Middle frontal gyrus (tissue), 1 donor: ENCODE data around the gene PSMA2.

Experiments
- DNase-seq: peaks from one replicate; pipeline ENCODE4 v3.0.0-alpha.2; 2015; ENCODE audit warnings: low spot score; ENCODE audit errors: extremely low spot score

PSMA2 gene

DNA sequence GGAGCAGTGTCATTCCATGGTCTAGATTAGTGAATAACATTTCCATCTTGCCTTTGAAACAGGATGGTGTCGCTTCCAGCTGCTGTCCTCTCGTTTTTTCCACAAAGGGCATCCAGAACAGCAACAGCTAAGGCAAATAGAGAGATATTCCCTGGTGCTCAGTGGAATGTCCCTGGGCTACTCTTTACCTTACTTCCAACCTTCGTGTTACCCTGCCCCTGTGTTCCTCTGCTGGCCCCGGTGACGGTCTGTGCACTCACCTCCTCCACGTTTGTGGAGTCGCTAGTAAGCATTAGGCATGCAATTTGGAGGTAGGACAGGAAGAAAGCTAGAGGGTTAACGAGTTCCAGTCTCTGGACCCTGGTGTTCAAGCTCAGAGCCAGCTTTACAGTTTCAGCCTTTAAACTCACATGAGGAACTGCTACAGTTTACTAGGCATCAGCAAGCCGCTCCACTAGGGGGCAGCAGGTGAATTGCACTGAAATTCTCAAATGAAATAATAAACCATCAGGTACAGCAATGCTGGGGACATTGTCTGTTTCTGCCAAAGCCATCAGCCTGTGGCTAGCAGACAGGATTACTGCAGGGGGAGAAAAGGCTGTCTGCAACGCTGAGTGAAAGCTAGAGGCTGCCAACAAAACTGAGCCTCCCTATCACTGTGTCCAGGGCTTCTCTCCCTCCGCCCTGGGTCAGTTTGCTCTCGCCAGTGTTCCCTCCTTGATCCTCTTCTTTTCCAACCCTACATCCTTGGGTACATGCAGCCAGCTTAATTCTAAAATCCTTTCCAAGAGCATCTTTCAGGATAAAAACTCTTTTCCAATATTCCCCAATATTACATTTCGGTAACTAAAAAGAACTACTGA, 9.2 kb upstream of the PSMA2 start:
- peak; percentile 82 for DNase-seq

DNA sequence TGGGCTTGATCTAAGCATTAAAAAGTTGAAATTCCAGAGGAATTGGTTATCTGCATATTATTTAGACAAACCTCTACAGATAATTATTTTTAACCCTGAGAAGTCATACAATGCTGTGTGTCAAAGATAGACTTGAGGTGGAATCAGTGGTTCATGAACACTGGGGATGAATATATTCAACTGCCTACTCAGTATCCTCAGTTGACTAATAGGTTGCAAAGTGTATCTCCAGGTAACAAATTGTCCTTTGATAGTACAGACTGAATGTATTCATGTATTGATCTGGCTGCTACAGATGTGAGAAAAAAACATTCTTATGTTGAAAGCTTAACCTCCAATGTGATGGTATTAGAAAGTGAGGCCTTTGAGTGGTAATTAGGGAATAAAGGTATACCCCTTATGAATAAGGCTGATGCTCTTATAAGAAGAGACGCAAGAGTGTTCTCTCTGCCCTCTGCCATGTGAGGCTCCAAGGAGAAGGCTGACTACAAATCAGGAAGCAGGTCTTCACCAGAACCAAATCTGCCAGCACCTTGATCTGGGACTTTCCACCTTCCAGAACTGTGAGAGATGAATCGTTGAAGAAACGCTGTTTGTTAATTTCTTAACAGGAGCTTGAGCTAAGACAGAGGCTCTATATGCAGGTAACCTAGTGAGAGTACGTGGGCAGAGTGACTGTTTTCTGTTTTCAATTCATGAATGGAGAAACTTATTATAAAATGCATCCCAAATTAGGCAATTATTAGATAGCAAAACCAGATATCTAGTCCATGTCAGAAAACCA, 7.7 kb upstream of the PSMA2 start:
- DNase-seq: no peak

DNA sequence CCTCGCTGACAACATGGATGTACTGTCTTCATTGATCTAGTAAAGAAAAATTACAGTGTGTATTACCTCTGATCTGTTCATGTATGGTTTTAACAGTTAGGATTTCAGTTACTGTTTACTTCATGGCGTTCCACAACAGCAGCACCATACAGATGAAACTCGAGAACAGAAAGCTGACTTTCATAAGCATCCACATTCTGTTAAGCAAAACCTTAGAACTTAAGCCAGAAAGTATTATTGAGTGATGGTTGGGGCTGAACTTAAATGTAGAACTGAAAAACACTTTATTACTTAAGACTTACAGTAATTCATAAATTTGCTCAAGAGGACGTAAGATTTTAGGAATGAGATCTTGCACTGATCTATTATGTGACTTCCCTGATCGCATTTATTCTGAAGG, 3.9 kb upstream of the PSMA2 start:
- DNase-seq: no peak

DNA sequence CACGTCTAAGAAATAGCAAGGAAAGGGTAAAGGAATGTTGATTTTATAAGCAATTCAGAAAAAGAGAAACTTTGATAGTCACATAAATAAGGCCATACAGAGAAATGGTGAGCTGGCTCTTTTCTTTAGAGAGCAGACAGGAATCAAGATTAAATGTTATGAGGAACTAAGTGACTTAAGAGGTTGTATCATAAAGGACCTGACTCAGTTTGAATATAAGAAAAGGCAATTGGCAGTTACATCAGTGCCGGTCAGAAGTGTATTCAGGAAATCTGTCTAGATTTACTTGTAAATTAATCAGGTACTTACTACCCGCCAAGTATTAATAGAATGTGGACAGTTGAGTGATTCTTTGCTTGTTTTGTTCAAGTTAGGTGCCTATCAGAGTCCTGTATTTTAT, 2.3 kb upstream of the PSMA2 start:
- DNase-seq: no peak

DNA sequence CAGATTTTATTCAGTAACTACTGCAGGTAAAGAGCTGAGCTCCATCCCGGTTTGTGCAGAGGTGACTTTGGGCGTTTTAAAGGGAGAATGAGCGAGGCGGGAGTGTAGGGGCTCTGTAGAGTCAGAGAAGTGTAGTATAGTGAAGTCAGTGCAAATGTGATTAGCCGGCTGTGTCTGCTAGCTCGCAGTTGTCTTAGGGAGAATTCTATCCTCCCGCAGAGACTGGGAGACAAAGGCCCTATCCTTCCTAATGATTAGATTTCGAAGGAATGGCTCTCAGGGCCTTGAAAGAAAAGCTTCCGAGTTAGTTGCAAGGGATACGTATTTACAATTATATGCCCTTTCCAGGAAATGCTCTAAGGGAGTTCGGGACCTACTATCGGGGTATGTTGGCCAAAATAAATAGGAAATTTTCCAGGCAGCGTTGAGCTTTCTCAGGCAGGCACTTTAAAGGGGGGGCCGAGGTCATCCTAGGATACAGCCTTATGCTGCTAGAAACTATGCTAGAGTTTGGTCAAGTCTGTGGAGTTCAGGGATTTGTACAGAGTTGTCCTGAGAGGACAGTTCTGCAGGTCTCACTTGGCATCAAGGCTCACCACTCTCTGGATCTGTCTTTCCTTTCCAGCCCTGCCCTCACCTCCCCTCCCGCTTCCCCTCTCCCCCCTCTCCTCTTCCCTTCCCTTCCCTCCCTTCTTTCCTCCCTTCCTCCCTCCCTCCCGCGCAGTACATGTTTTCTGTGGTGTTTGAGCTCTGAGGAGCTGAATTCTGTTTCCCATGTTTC, 1.0 kb upstream of the PSMA2 start:
- DNase-seq: no peak

DNA sequence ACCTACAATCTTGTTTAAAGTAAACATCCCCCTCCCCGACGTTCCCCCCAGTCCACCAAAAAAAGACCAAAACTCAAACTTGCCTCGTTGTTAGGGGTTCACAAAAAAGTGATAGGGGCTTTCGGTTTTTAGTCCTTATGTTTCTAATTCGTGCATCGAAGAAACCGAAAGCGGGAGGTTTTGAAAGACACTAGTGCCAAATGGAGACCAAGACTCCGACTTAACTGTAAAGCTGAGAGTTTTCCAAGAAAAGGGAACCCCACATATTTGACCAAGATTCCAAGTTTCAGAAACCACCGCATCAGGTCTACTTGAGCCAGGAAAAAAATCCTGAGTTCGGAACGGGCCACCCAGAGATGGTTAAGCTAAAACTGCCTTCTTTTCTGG, 534 bp downstream of the PSMA2 start:
- DNase-seq: no peak

DNA sequence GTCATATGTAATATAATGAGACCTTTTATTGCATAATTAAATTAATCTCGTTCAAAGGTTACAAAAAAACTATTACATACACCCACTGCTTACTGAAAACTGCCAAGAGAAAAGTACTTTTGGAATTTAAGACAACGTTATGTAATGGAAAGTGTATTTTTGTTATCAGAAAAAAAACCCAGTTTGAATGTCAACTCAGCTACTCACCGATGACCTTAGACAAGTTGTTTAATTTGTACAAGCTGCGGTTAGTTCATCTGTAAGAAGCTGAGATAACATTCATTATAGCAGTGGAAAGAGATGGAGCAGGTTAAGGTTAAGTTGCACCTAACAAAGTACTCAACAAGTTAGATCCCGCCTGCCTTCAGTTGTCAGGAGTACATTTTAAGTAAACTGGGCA, 1.1 kb downstream of the PSMA2 start:
- DNase-seq: no peak

DNA sequence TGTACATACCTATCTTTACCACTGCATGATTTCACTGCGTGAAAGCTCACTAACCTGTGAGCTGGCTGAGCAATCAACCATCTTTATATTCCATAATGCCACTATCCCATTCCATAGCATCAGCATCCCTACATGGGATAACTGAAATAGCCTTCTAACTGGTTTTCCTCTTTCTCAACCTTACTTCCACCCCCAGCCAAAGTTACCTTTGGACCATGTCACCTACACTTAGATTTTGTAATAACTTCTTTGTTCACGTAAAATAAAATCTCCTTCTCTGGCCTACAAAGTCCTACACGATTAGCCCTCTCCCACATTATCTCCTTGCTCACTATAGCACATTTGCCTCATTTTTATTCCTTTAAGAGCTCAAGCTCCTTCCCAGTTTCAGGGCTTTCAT, 2.5 kb downstream of the PSMA2 start:
- DNase-seq: no peak

DNA sequence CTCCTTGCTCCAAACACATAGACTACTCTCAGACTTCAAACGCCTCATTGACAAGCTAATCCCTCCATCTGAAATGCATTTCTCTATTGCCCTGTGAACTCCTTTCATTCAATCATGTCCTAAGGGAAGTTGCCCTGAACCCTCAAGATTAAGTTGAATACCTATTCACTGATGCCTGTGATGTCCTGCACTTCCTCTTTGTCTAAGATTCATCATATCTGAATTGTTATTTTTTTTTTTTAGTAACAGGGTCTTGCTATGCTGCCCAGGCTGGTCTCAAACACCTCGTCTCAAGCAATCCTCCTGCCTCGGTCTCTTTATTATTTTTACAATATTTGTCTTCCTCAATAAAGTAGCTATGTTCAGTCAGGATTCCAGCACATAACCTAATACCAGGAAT, 3.2 kb downstream of the PSMA2 start:
- DNase-seq: no peak

DNA sequence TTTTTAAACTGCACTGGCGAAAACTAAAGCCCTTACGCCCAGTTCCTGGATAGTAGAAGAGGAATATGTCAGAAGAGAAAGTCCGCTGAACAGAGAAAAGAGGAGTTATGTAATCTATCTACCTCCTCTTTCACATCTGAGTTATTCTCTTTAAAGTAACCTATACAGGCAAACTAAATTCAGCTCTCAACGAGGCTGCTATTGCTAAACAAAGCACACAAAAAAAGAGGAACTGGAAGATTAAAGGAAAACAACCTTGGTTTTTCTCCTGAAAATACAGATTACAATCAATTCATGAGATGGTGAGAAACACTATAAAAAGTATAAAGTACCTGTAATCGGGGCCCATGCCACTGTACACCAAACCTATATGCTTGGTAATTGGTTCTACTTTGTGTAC, 5.8 kb downstream of the PSMA2 start:
- no peak for DNase-seq

DNA sequence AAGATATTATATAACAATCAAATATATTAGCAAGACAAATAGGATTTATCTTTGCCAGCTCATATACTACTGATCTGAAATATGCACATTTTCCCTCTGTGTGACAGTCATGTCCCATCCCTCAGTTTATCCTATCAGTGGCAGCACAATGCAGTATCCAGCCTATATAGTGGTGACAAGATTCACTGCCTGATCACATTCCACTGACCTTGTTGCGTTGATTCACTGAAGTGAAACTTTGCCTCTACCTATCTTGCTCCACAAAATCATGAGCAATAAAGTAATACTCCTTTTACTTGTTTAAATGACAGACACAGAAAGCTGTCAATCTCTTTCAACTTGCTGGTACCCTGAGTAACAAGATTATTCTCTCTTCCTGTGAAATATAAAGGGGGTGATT, 6.3 kb downstream of the PSMA2 start:
- no peak for DNase-seq

DNA sequence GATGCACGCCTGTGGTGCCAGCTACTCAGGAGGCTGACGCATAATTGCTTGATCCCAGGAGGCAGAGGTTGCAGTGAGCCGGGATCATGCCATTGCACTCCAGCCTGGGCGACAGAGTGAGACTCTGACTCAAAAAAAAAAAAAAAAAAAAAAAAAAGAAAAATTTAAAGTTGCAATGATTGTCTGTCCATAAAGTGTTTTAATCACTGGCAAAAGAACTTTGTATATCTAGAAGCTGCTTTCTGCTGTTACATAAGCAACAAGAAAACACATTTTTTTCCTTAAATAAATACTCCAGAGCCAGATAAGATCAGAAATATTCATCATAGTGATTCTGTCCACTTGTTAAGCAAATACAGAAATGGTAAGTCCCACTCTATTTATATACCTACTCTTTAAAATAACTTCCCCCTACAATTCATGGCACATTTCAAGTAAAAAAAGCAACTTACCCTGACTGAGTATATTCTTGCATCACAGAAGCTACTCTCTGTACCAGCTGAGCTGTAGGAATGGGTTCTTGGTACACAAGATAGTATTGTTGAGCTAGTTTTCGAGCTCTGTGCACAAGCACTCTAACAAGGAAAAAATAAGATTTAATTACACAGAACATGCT, 7.6 kb downstream of the PSMA2 start:
- no peak for DNase-seq

DNA sequence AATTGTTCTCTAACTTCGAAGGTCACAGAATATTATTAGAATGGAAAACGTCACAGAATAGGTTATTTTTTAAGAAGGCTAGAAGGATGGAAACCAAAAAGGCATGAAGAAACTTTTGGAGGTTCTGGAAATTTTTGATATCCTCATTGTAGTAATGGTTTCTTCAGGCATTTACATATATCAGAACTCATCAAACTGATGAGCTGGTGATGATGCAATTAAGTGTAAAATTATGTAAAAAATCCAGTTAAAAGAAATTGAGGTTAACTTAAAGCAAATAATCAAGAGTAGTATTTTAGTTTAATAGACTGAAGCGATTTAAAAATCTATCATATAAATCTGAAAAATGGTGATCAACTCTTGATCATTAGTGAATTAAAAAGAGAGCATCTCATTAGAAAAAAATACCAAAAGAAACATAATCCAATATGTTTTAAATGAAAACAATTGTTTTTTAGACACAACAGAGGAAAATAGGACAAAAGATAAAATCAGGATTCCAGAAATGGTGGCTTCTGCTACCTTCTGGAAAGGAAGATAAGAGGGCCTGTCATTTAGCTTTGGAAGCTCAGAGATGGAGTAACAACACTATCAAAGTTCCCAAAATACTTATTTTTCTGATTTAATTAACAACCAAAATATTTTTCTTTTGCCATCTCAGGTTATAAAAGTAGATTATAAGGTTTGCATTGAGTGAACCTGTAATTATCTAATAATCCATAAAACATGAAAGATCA, 9.8 kb downstream of the PSMA2 start:
- no peak for DNase-seq

DNA sequence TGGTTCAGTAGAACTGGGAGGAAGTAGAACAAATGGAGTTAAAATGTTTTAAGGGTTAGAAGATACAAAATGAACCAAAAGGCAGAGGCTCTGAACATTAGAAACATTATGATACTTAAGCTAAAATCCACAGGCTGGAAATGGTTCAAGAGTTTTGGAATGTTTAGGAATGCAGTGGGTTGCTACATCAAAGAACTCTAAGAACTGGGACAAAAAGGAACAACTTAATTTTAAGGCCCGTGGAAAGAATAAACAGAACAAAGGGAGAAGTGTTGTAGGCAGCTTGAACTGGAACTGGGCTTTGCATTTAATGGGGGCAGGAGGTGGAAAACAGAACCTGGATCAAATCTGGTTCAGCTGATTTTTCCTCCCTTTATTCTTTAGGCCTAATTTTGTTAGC, 16.6 kb downstream of the PSMA2 start:
- DNase-seq: no peak

DNA sequence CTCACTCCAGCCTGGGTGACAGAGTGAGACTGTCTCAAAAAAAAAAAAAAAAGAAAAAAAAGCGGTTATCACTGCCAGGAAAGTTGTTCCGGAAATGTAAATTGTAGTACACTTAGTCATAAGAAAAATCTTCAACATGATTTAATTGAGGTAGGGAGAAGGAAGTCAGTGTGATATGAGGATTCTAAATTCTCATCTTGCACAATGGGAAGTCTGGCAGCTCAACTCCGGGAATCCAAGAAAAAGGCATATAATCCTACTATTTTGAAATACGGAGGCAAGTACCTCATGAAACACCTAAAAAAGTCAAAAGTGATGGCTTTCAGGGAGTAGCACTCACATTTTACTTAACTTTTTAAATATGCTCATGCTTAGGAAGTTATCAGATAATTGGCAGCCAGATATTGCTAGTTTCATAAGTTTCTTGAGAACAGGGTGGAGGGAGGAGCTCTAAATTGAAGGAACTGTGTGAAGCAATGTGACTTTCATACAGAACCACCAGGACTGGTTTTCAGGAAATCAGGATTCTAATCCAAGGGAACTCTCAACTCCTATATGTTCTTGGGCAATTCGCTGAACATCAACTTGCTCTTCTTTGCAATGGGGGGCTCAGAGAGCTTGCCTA, 17.4 kb downstream of the PSMA2 start:
- no peak for DNase-seq

DNA sequence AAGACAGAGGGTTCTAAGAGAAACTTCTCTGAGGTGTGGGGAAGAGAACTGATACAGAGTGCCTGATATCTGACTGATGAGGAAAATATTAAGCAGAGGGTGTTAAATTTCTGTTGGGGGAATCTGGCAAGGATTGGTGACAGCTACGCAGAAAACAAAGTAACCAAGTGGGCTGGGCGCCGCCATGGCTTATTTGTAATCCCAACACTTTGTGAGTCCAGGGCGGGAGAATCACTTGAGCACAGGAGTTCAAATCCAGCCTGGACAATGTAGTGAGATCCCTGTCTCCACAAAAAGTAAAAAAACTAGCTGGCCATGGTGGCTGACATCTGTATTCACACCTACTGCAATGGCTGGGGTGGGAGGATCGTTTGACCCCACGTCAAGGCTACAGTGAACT, 18.0 kb downstream of the PSMA2 start:
- DNase-seq: no peak

DNA sequence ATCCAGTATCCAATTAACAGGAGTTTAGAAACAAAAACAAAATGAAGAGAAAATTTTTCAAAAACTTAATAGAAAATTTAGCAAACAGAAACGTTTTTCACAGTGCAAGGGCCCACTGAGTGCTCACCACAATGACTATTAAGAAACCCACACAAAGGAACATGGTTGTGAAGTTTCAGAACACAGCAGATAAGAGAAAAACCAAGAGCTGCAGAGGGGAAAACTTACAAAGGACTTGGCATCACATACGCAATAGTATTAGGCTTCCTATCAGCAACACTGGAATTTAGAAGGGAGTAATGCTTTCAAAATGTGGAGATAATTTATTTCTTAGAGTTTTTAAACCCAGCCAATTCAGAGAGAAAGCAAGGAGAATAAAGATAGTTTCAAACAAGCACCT, 18.4 kb downstream of the PSMA2 start:
- no peak for DNase-seq

DNA sequence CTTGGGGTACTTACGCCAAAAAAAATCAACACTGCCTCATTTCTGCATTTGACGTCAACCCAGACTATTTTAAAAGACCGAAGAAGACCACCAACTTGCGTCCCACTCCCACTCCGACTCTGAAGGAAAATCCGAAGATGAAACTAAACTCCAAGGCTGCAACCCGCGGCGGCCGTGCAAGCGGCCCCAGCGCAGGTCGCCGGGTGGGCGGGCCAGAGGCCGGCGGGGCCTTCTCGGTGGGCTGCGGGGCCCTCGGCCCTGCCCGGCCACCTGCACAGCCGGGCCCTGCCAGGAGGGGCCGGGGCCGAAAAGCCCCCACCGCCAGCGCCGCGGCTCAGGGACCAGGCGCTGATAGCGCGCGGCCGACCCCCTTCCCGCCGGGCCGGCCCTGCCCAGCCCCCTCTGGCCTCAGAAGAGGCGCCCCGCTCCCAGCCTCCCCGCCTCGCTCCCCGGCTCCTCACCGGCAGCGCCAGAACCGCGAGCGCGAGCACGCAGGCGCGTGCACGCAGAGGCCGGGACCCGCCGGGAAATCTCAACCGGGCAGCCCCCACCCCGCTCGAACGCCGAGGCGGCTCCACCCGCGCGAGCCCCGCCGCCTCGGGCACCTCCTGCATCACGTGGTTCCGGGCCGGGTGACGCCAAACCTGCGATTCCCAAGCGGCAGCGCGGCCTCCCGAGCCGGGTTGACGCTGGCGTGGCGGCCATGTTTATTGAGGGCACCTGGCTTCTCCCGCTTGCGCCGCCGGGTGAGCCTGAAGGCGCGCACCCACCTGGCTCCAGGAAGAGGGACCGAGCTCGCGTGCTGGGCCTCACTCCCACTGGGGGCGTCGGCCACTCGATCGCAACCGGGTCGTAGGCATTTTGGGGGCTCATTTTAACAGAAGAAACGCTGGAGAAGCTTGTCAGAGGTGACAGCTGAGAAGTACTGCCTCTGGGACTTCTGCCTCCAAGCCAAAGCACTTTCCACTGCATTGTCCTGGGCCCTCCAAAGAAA, 20.2 kb downstream of the PSMA2 start, which contains the start of gene C7orf25:
TSS of gene C7orf25 (minus strand) at position 617 of the 994 bp plus-strand sequence. CDS start 1,170 bp downstream, outside the sequence.
- DNase-seq: peak; percentile 97

DNA sequence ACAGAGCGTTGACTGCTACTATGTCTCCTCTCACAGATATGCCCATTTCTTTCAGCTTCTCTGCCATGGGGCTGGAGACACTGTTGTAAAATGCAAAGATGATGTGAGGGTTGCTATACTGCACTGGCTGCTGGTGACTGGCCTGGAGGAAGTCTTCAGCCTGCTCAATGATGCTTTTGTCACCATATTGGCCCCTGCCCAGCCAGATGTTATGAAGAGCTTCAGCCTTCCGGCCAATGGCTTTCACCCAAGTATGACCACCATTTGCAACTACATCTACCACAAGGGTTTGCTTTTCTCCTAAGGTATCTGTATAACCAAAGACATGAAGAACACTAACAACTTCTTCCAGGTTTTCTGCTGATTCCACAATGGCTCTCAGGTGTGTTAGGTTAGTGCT, 21.7 kb downstream of the PSMA2 start:
- DNase-seq: no peak
